Measurements from ENCODE around the gene C1orf35.

C1orf35 gene

GRCh38 chr1:228104526-228105269 lies 1.6 kb upstream of the C1orf35 start:
- H3K27ac ChIP-seq: no peak overlapping the region
- TF ChIP-seq ZFX (IDR thresholded peaks at IDR 0.05) (no peak), CTCF (conservative IDR thresholded peaks at IDR 0.05) (no peak)

- H3K27ac ChIP-seq: peak overlapping the region; percentile 91
- TF ChIP-seq CTCF (conservative IDR thresholded peaks at IDR 0.05) (no peak), ZFX (IDR thresholded peaks at IDR 0.05) (no peak)
Measured at GRCh38 chr1:228101994-228102790, 933 bp downstream of the C1orf35 start.

DNA sequence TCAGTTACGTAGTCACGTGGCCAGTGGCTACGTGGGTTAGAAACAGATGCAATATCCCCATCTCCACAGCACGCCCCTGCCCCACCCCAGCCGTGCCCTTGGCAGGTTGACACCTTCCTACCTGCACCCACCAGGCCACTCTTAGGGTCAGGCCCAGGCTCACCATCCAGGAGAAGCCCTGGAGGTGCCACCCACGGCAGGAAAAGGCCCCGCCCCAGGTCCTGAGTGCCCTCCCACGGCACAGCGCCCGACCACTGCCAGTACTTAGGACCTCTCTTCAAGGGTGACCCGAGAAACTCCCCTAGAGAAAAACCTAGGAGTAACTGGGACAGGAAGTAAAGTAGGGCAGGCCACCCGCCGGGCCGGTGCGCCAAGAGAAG lies 1.5 kb downstream of the C1orf35 start:
- peak overlapping the region; percentile 91 for H3K27ac ChIP-seq
- TF ChIP-seq CTCF (conservative IDR thresholded peaks at IDR 0.05) (no peak), ZFX (IDR thresholded peaks at IDR 0.05) (no peak)

- TF ChIP-seq CTCF (conservative IDR thresholded peaks at IDR 0.05) (no peak), ZFX (IDR thresholded peaks at IDR 0.05) (no peak)
- H3K27ac ChIP-seq: peak overlapping the region; percentile 91
Measured at GRCh38 chr1:228100822-228101613, 2.1 kb downstream of the C1orf35 start.

GRCh38 chr1:228099331-228099732 lies 3.8 kb downstream of the C1orf35 start:
- no peak for TF ChIP-seq ZFX (IDR thresholded peaks at IDR 0.05)
- no peak for TF ChIP-seq CTCF (conservative IDR thresholded peaks at IDR 0.05)
- H3K27ac ChIP-seq: no peak overlapping the region

DNA sequence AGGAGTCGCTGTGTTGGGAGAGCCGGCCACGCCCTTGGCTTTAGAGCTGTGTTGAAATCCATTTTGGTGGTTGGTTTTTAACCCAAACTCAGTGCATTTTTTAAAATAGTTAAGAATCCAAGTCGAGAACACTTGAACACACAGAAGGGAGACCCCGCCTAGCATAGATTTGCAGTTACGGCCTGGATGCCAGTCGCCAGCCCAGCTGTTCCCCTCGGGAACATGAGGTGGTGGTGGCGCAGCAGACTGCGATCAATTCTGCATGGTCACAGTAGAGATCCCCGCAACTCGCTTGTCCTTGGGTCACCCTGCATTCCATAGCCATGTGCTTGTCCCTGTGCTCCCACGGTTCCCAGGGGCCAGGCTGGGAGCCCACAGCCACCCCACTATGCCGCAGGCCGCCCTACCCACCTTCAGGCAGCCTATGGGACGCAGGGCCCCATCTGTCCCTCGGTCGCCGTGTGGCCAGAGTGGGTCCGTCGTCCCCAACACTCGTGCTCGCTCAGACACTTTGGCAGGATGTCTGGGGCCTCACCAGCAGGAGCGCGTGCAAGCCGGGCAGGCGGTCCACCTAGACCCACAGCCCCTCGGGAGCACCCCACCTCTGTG lies 4.7 kb downstream of the C1orf35 start:
- TF ChIP-seq CTCF (conservative IDR thresholded peaks at IDR 0.05) (no peak), ZFX (IDR thresholded peaks at IDR 0.05) (no peak)
- no peak overlapping the region for H3K27ac ChIP-seq

All from C4-2B (cell line).